K562 (cell line): ENCODE data around the gene RETSAT. TPM values are rescaled to one million over a fixed set of nuclear protein-coding genes. Genes with fewer than 3 reads are reported as not detected.
"Not testable (repeated sequence)": the region's sequence is repeated elsewhere in the genome, so short reads cannot be mapped to it uniquely, and the experiment has no call there.

Experiments
- ATAC-seq: fragments of 200-7000 bp; cut with Tn5 transposase; 3 replicates; pipeline ENCODE4 v1.9.1; 2020; ENCODE audit warnings: moderate library complexity
- BruUV-seq: library from RNA; stranded (reverse); fragments of 400-500 nt; replicated peaks from 2 replicates; lab custom pipeline; 2021; lab: Mats Ljungman, UMichigan
- CTCF ChIA-PET: fragments of 300-600 bp; formaldehyde crosslinking; extraction: SDS; loops from one replicate; lab custom pipeline; 2021; ENCODE audit warnings: low intra/inter-chr PET ratio; lab: Yijun Ruan, JAX
- POLR2A ChIA-PET: fragments of 300-600, 350-650 bp; sonication (Branson Sonifier 250); formaldehyde crosslinking; extraction: SDS; loops from one replicate; lab custom pipeline; 2021; ENCODE audit warnings: antibody characterized with exemption, inconsistent platforms; lab: Yijun Ruan, JAX
- DNase-seq, 4 experiments: peaks; one replicate each; pipeline versions ENCODE4 v3.0.0 to v3.0.0-alpha.2; 2011 to 2018; ENCODE audit warnings: low spot score in 3 of 4, mixed read lengths in 3 of 4; ENCODE audit errors: extremely low read depth in 1 of 4
- FAIRE-seq: peaks from 2 replicates; lab custom pipeline; 2011; peaks lifted over from hg19 to GRCh38; lab: Jason Lieb, UNC
- H2AFZ ChIP-seq: 2 replicates; pipeline ENCODE4 v1.6.0; 2011; ENCODE audit warnings: low read depth, low read length, control low read depth, inconsistent platforms
- H3K27ac ChIP-seq: fragments of 200-600 bp; 3 replicates; pipeline ENCODE4 v1.8.0; 2011; ENCODE audit warnings: low read depth, mild to moderate bottlenecking, control low read depth, inconsistent platforms, low read length, moderate library complexity, mixed read lengths; ENCODE audit errors: extremely low read depth
- H3K27me3 ChIP-seq, 2 experiments: fragments of 300-600 bp in 1 of 2; 2 replicates in 1 of 2; 3 replicates in 1 of 2; pipeline versions ENCODE4 v1.6.0 to v1.8.0; 2011; ENCODE audit warnings: inconsistent platforms in 2 of 2, low read length in 2 of 2, mild to moderate bottlenecking in 1 of 2, mixed read lengths in 1 of 2, moderate library complexity in 1 of 2; ENCODE audit not compliant: control insufficient read depth in 2 of 2, insufficient read depth in 2 of 2
- H3K36me3 ChIP-seq: fragments of 300-600 bp; 3 replicates; pipeline ENCODE4 v1.8.0; 2011; ENCODE audit warnings: mild to moderate bottlenecking, low read length, inconsistent platforms; ENCODE audit not compliant: control insufficient read depth, insufficient read depth
- H3K4me1 ChIP-seq, 2 experiments: fragments of 200-600 bp in 1 of 2; replicated peaks in 1 of 2; 2 replicates in 1 of 2; 3 replicates in 1 of 2; pipeline versions ENCODE4 v1.5.1 to v1.8.0; 2011; ENCODE audit warnings: inconsistent platforms in 2 of 2, low read length in 2 of 2, mild to moderate bottlenecking in 1 of 2, mixed read lengths in 1 of 2, moderate library complexity in 1 of 2; ENCODE audit not compliant: control insufficient read depth in 2 of 2, insufficient read depth in 2 of 2
- H3K4me2 ChIP-seq: 2 replicates; pipeline ENCODE4 v1.6.1; 2011; ENCODE audit warnings: low read length, control low read depth, inconsistent platforms, mixed read lengths; ENCODE audit not compliant: insufficient read depth
- H3K4me3 ChIP-seq: fragments of 200-600 bp; sonication (generic), shearing (Covaris generic); 2 replicates; pipeline ENCODE4 v1.5.1; 2016; ENCODE audit warnings: control low read depth, inconsistent platforms
- H3K79me2 ChIP-seq: fragments of 200-600 bp; 3 replicates; pipeline ENCODE4 v1.8.0; 2011; ENCODE audit warnings: low read length, inconsistent platforms; ENCODE audit not compliant: control insufficient read depth, insufficient read depth
- H3K9ac ChIP-seq, 2 experiments: 2 replicates each; pipeline versions ENCODE4 v1.6.0 to v1.6.1; 2011; ENCODE audit warnings: low read depth in 2 of 2, low read length in 2 of 2, control low read depth in 1 of 2, inconsistent platforms in 1 of 2, mild to moderate bottlenecking in 1 of 2, mixed read lengths in 1 of 2; ENCODE audit not compliant: insufficient read depth in 1 of 2
- H3K9me1 ChIP-seq: one replicate; pipeline ENCODE4 v1.6.0; 2011; ENCODE audit warnings: inconsistent platforms, mild to moderate bottlenecking, low read length, moderate library complexity; ENCODE audit not compliant: control insufficient read depth, insufficient read depth
- H3K9me3 ChIP-seq: replicated peaks from 2 replicates; pipeline ENCODE4 v1.5.1; 2011; ENCODE audit warnings: low read depth, low read length, inconsistent platforms; ENCODE audit not compliant: control insufficient read depth, insufficient read depth
- H4K20me1 ChIP-seq: replicated peaks from 2 replicates; pipeline ENCODE4 v1.6.1; 2011; ENCODE audit warnings: low read length, inconsistent platforms, mixed read lengths; ENCODE audit not compliant: control insufficient read depth, insufficient read depth
- GATAD2B ChIP-seq: fragments of 450-650 bp; IDR thresholded peaks from 2 replicates; pipeline ENCODE4 v1.6.1; 2017; ENCODE audit warnings: mild to moderate bottlenecking, borderline replicate concordance
- PBX2 ChIP-seq, 2 experiments: IDR thresholded peaks in 1 of 2; conservative IDR thresholded peaks in 1 of 2; 2 replicates each; pipeline ENCODE4 v1.6.1; 2016; ENCODE audit warnings: low read depth in 2 of 2, mild to moderate bottlenecking in 1 of 2, missing compliant biosample characterization in 1 of 2, missing genetic modification characterization in 1 of 2, moderate library complexity in 1 of 2
- WGBS: fragments of 100-300 bp; shearing (Covaris generic); methylation state at CpG from one replicate; pipeline ENCODE4 v1.1.6; 2016; ENCODE audit warnings: low coverage, mixed read lengths; ENCODE audit not compliant: insufficient coverage; ENCODE audit errors: missing lambda C conversion rate; 5-methylcytosine and 5-hydroxymethylcytosine counted together
- in situ Hi-C: fragments of 300-500 bp; cut with MboI; formaldehyde crosslinking; loops from 4 replicates; pipeline ENCODE4 v1.15.0; 2018; ENCODE audit warnings: inconsistent platforms, mixed read lengths
- intact Hi-C: fragments of 100-400 bp; cut with micrococcal nuclease; formaldehyde crosslinking; loops from 2 replicates; pipeline ENCODE4 v1.14.2; 2022
- polyA plus RNA-seq, 8 experiments: library from polyadenylated mRNA; depleted of rRNA in 4 of 8; stranded (reverse) in 5 of 8; unstranded in 3 of 8; fragments of >200 nt; fragmentation: Nextera tagmentation in 2 of 8; fragmentation: Illumina TruSeq in 1 of 8; extraction: Ambion mirVana in 2 of 8; extraction: Trizol in 1 of 8; gene quantifications; 2 replicates each; pipeline versions ENCODE4 v1.2.1 to v1.2.3, GENCODE V29; 2011 to 2014; ENCODE audit warnings: inconsistent platforms in 1 of 8, missing spikeins in 1 of 8
- total RNA-seq, 7 experiments: library from RNA; depleted of rRNA in 6 of 7; stranded (reverse); fragments of >200 nt in 6 of 7; fragmentation: Illumina TruSeq in 2 of 7; extraction: Trizol in 2 of 7; gene quantifications; 2 replicates each; pipeline versions ENCODE4 v1.2.1 to v1.2.3, GENCODE V29; 2011 to 2021; ENCODE audit warnings: low replicate concordance in 1 of 7
- TF ChIP-seq, protein P1 (sequence below), 2 experiments: fragments of 250-450 bp in 1 of 2; fragments of 450-650 bp in 1 of 2; sonication (Bioruptor Pico) in 1 of 2; IDR thresholded peaks; 2 replicates each; pipeline versions ENCODE4 v1.6.1 to v1.8.0; 2016 to 2021; ENCODE audit warnings: mild to moderate bottlenecking in 2 of 2, moderate library complexity in 2 of 2, missing compliant biosample characterization in 1 of 2, missing genetic modification characterization in 1 of 2
- TF ChIP-seq, protein P2 (sequence below): fragments of 250-450 bp; sonication (Bioruptor Pico); IDR thresholded peaks from 2 replicates; pipeline ENCODE4 v1.5.0; 2021

Gene RETSAT
- total and polyA plus RNA-seq, 9 of the 15 experiments (the other 6 are each of a cell fraction or from before 2014, with no cell fraction given), result 1.9 to 21.6 (median 16.5) TPM

- TF ChIP-seq, protein P1, sequence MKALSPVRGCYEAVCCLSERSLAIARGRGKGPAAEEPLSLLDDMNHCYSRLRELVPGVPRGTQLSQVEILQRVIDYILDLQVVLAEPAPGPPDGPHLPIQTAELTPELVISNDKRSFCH (CRISPR knock-in tag; IDR thresholded peaks at IDR 0.05), result no peak
- TF ChIP-seq, protein P1 (tag; IDR thresholded peaks at IDR 0.05), result no peak
- no peak for TF ChIP-seq GATAD2B
- TF ChIP-seq, protein P2, sequence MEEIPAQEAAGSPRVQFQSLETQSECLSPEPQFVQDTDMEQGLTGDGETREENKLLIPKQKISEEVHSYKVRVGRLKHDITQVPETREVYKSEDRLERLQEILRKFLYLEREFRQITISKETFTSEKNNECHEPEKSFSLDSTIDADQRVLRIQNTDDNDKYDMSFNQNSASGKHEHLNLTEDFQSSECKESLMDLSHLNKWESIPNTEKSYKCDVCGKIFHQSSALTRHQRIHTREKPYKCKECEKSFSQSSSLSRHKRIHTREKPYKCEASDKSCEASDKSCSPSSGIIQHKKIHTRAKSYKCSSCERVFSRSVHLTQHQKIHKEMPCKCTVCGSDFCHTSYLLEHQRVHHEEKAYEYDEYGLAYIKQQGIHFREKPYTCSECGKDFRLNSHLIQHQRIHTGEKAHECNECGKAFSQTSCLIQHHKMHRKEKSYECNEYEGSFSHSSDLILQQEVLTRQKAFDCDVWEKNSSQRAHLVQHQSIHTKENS (CRISPR knock-in tag), result no peak
- no peak for TF ChIP-seq PBX2 (CRISPR knock-in tag; IDR thresholded peaks at IDR 0.05; ENCODE audit: low read depth)
- 0 out of 2 replicates have a peak, but pooled peaks have one; percentile 8 for TF ChIP-seq PBX2 (tag; conservative IDR thresholded peaks at IDR 0.05; ENCODE audit: low read depth)
- TF ChIP-seq, all 486 proteins: peak for 3
These were observed 29.5 kb downstream of the RETSAT start (continued) for GRCh38 chr2:85324639-85325465.

GRCh38 chr2:85323988-85324367 is 30.4 kb downstream of the RETSAT start:
- H3K4me2 ChIP-seq, H3K9ac ChIP-seq, H3K9me1 ChIP-seq, DNase-seq, H3K27ac ChIP-seq, in situ Hi-C loops, H3K9me3 ChIP-seq, BruUV-seq, FAIRE-seq, H3K4me3 ChIP-seq, H3K27me3 ChIP-seq, CTCF ChIA-PET, ATAC-seq, H2AFZ ChIP-seq, intact Hi-C loops: not testable (repeated sequence)
- Histone ChIP-seq H4K20me1 (peaks cover 19% of the 10 kb centered on the region), H3K36me3 (peaks cover 75% of the 10 kb centered on the region), H3K79me2 (peaks cover 62% of the 10 kb centered on the region), H3K4me1 (peaks cover 14 to 19% of the 10 kb centered on the region in 2 experiments; a peak in 4 of 5 replicates)
- WGBS, result 97% methylated on average over 10 of the region's 11 CpGs
- POLR2A ChIA-PET, result interaction anchor here (1.5 kb wide), 1 partner anchor 16 kb away, joined by 4 read pairs; no protein-coding TSS in a partner anchor
